Brain pericyte (primary cell): Measurements from ENCODE around the gene ADD1.

Experiments used
- DNase-seq: peaks from one replicate; pipeline ENCODE4 v3.0.0-alpha.2; 2012; ENCODE audit warnings: low read depth, low spot score

ADD1 gene

GRCh38 chr4:2834001-2834921, 9.4 kb upstream of the ADD1 start:
- DNase-seq: no peak

- no peak for DNase-seq
Observed at GRCh38 chr4:2835978-2836377, 7.7 kb upstream of the ADD1 start.

- DNase-seq: no peak
Observed at GRCh38 chr4:2836391-2836859, 7.2 kb upstream of the ADD1 start.

GRCh38 chr4:2837110-2837903, 6.3 kb upstream of the ADD1 start:
- no peak for DNase-seq

DNA sequence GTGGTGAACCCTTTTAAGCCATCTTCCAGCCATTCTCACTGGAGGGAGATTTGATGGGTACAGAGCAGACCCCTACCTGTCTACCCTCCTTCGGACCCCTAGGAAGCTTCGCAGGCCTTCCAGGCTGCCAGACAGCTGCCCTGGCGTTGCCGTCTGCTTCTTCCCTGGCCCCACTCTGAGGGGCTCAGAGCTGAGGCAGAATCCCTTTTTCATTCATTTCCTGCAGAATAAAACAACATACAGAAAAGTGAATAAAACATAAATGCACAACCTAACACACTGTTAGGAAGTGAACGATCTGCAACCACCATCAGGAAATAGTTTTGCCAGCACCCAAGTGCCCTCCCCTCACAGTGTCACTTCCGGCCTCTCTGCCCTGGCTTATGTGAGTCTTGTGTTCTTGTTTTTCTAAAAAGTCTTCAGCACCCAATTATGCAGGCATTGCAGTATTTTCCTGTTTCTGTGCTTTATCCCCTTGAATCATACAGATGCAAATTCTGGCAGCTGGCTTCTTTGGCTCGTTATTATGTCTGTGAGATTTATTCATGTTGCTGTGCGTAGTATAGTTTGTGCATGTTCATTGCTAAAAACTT, 5.6 kb upstream of the ADD1 start:
- no peak for DNase-seq

DNA sequence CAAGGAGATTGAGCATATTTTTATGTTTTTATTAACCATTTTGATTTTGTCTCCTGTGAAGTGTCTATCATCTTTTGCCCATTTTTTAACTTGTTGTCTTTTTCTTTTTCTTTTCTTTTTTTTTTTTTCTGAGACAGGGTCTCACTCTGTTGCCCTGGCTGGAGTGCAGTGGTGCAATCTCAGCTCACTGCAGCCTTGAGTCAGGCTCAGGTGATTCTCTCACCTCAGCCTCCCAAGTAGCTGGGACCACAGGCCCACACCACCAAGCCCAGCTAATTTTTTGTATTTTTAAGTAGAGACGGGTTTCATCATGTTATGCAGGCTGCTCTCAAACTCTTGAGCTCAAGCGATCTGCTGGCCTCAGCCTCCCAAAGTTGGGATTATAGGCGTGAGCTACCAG, 4.6 kb upstream of the ADD1 start:
- DNase-seq: no peak

- no peak for DNase-seq
Observed at GRCh38 chr4:2842687-2843262, 869 bp upstream of the ADD1 start.

DNA sequence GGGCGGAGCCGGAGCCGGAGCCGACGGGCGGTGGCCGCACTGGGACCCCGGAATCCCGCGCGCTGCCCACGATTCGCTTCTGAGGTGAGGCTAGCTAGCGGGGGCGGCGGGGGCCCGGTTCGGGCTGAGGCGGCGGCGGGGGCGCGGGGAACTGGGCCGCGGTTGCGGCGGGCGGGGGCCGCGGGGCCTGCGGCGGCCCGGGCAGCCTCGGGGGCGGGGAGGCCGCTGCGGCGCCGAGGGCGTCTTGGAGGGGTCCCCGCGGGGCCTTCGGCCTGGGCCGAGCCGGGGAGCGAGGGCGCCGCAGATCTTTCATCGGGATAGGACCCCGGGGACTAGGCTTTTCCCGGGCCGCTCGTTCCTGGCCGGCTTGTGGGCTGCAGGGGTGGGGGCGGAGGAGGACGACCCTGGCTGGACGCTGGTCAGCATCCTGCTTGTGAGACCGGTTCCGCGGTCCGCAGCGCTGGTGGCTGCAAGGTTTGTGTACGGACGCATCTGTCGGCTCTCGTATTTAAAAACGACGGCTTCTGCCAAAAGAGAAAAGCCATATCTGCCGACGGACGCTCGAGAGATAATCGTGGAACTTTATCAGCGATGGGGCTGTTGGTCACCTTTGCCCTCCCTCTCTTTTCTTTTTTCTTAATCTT, 419 bp downstream of the ADD1 start:
- no peak for DNase-seq

DNA sequence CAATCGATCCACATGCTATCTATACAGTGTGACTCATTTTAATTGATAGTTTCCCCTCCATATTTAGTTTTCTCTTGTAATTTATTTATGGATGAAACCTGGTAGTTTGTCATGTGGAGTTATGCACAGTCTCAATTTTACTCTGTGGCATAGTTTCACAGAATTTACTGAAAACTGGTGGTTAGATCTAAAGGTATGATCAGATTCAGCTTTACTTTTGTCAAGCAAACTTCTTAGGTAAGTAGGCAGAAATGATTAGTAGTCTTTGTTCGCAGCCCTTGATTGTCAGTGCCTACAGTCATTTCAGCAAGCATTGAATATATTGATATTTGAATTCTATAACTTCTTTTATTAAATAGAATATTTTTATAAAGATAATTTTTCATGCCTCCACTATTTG, 2.5 kb downstream of the ADD1 start:
- no peak for DNase-seq

DNA sequence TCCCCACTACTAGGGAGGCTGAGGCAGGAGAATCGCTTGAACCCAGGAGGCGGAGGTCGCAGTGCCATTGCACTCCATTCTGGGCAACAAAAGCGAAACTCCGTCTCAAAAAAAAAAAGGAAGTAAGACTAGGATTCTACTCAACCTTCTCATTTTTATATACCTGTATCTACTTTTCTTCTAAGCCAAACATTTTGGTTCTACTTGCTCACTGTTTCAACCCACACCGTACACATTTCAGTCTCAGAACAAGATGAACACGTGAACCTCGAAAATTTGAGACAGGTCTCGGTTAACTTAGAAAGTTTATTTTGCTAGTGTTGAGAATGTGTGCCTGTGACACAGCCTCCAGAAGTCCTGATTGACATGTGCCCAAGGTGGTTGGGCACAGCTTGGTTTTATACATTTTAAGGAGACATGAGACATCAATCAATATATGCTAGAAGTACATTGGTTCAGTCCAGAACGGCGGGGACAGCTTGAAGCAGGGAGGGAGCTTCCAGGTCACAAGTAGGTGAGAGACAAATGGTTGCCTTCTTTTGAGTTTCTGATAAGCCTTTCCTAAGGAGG, 3.7 kb downstream of the ADD1 start:
- DNase-seq: no peak

GRCh38 chr4:2848449-2848848, 4.8 kb downstream of the ADD1 start:
- no peak for DNase-seq

- DNase-seq: no peak
Observed at GRCh38 chr4:2849267-2850152, 5.9 kb downstream of the ADD1 start.

DNA sequence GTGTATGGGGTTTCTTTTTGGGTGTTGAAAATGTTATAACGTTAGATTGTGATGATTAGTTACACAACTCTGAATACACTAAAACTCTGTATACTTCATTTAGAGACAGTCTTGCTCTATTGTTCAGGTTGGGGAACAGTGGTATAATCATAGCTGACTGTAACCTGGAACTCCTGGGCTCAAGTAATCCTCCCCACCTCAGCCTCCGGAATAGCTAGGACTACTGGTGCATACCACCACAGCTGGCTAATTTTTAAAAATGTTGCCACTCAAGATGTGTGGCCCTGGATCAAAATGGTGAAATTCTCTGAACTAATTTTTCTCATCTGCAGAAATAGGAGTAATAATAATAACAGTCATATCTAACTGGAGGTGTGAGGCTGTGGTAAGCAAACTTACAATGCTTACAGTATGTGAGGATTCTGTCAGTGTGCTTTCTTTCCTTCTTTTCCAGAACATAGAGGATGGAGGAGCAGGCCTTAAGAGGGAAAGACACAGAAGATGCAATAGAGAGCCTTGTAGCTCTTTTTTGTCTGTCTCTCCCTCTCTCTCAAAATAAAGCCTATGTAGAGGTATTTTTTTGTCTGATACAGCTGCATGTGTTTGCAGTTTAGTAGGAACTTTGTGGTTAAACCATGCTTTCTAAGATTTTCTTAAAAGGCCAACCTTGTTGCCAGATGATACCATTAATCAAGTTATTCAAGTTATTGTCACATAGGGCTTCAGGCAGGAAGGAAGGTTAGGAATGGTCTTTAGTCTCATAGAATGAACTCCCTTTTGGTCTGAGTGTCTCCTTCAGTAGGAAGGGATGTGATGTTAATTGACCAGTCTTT, 7.5 kb downstream of the ADD1 start:
- no peak for DNase-seq

DNA sequence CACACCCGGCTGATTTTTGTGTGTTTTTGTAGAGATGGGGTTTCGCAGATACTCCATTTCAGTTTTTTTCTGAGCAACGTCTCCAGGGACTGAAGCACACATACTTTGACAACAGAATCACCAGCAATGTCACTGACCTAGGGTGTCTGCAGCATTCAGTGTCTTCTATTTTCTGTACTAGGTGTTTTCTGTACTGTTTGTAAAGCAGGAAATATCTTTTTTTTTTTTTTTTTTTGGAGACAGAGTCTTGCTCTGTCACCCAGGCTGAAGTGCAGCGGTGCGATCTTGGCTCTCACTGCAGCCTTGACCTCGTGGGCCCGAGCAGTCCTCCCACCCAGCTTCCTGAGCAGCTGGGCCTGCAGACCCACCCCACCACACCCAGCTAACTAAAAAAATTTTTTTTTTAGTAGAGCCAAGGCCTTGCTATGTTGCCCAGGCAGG, 8.9 kb downstream of the ADD1 start:
- no peak for DNase-seq

- DNase-seq: no peak
Observed at GRCh38 chr4:2855584-2855983, 11.9 kb downstream of the ADD1 start.

GRCh38 chr4:2856266-2856665, 12.6 kb downstream of the ADD1 start:
- no peak for DNase-seq

DNA sequence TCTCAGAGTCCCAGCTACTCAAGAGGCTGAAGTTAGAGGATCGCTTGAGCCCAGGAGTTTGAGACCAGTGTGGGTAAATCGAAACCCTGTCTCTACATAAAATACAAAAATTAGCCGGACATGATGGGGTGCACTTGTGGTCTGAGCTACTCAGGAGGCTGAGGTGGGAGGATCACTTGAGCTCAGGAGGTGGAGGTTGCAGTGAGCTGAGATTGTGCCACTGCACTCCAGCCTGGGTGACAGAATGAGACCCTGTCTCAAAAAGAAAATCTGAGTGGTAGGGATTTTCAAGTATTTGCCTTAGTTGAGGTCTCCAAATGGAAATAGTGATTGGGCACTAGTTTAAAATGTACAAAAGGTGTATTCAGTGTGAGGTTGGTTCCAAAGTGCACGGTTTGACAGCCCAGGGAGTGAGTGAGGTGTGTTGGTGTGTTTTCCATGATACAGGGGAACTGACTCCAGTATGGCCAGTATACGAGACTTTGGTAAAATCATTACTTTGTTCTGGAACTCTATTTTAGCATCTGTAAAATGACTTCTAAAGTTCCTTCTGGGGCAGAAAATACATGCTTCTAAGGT, 13.8 kb downstream of the ADD1 start:
- no peak for DNase-seq

- DNase-seq: no peak
Observed at GRCh38 chr4:2858451-2859217, 15.0 kb downstream of the ADD1 start.
